ENCODE results near the gene FXYD5.

Gene FXYD5

GRCh38 chr19:35160629-35161433, 6.3 kb downstream of the FXYD5 start:
- DNase-seq = no peak

- no peak for DNase-seq
These were observed 6.9 kb downstream of the FXYD5 start for GRCh38 chr19:35161434-35161743.

GRCh38 chr19:35162471-35163326, 8.2 kb downstream of the FXYD5 start:
- DNase-seq = no peak

GRCh38 chr19:35164418-35164817, 9.9 kb downstream of the FXYD5 start:
- DNase-seq = no peak

- no peak for DNase-seq
These were observed 10.9 kb downstream of the FXYD5 start for GRCh38 chr19:35165200-35166058.

- no peak for DNase-seq
These were observed 11.8 kb downstream of the FXYD5 start for GRCh38 chr19:35166100-35167063.

- no peak for DNase-seq
These were observed 12.9 kb downstream of the FXYD5 start for GRCh38 chr19:35167251-35168119.

GRCh38 chr19:35168196-35168595, 13.7 kb downstream of the FXYD5 start:
- no peak for DNase-seq

GRCh38 chr19:35169221-35169995, 14.9 kb downstream of the FXYD5 start:
- DNase-seq = no peak

- no peak for DNase-seq
These were observed 16.0 kb downstream of the FXYD5 start for GRCh38 chr19:35170359-35171061.

- DNase-seq = no peak
These were observed 17.2 kb downstream of the FXYD5 start for GRCh38 chr19:35171730-35172129.

GRCh38 chr19:35174226-35174625, 19.7 kb downstream of the FXYD5 start:
- DNase-seq = no peak

- no peak for DNase-seq
These were observed 21.6 kb downstream of the FXYD5 start for GRCh38 chr19:35176181-35176570.

GRCh38 chr19:35177377-35178274, 23.1 kb downstream of the FXYD5 start:
- no peak for DNase-seq

GRCh38 chr19:35178701-35179100, 24.2 kb downstream of the FXYD5 start:
- no peak for DNase-seq

- DNase-seq = no peak
These were observed 25.3 kb downstream of the FXYD5 start for GRCh38 chr19:35179830-35180229.

- DNase-seq = no peak
These were observed 26.9 kb downstream of the FXYD5 start for GRCh38 chr19:35181387-35181786.

GRCh38 chr19:35184267-35184666, 29.7 kb downstream of the FXYD5 start:
- no peak for DNase-seq

- no peak for DNase-seq
These were observed 30.3 kb downstream of the FXYD5 start for GRCh38 chr19:35184884-35185283.
